Measurements from ENCODE around the gene LDHD. TPM values are rescaled to one million over a fixed set of nuclear protein-coding genes. Genes with fewer than 3 reads are reported as not detected.
"Not testable (repeated sequence)": the region's sequence is repeated elsewhere in the genome, so short reads cannot be mapped to it uniquely, and the experiment has no call there.

Gene LDHD
- polyA plus RNA-seq, 1 experiment = 0.71 TPM

DNA sequence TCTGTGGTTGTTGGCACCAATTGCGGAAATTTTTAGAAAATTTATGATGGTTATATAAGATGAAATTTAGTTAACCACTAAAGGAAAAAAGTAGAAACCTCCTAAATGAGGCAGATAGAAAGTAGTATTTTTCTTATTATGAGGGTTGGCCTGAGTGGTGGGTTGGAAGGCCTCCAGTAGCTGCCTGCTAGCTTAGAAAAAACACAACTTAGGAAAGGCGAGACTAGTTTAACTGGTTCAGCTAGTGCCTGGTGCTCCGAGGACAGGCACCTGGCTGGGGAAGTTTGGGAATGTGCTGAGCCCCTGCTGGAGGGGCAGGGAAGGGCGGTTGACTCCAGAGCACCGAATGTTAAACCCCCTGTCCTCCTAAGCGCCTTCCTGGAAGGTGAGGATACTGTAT is 19.9 kb downstream of the LDHD start:
- TF ChIP-seq CTCF (IDR thresholded peaks at IDR 0.05; ENCODE audit: insufficient read depth, low read depth, low read length) = peak; percentile 46
- Histone ChIP-seq H3K4me3 (ENCODE audit: low read depth, low read length) (no peak overlapping the region), H3K36me3 (ENCODE audit: control insufficient read depth, insufficient read depth, low read length) (peaks cover 2% of the 10 kb centered on the region), H3K27me3 (ENCODE audit: control insufficient read depth, insufficient read depth, low read length) (no peaks in the 10 kb centered on the region)
- ChIA-PET POLR2A (no interaction called here), CTCF (interaction anchor here (1.0 to 2.6 kb wide), 3 partner anchors 9 to 99 kb away, joined by 4 to 8 read pairs (median 5); partner anchors contain the start of gene ZNRF1)
- no peak for DNase-seq (ENCODE audit: low read depth)

DNA sequence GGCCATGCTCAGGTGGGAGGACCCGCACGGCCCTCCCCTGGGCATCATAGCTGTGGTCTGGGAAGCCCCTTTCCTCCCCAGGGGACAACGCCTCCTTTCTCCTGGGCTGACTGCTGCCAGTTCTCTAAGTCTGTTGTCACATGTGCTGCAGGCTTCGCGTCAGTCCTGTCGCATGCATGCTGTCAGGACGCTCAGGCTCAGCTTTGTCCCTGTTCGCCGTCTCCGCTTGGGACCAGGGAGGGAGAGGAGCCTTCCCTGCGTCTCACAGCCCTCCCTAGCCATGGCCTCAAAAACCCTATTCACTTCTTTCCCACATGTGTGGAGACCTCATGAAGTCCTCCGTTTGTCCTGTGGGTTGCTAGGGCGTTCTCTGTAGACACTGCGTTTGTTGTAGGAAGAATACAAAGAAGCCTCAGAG is 21.4 kb downstream of the LDHD start:
- POLR2A ChIA-PET = no interaction called here
- TF ChIP-seq CTCF (IDR thresholded peaks at IDR 0.05; ENCODE audit: insufficient read depth, low read depth, low read length) = no peak
- CTCF ChIA-PET = interaction anchor here (1.5 kb wide), 1 partner anchor 97 kb away, joined by 4 read pairs; the partner anchor contains the start of gene ZNRF1

GRCh38 chr16:75093598-75094540 is 22.7 kb downstream of the LDHD start:
- Histone ChIP-seq H3K27me3 (ENCODE audit: control insufficient read depth, insufficient read depth, low read length) (no peaks in the 10 kb centered on the region), H3K4me3 (ENCODE audit: low read depth, low read length) (no peak overlapping the region), H3K36me3 (ENCODE audit: control insufficient read depth, insufficient read depth, low read length) (peaks cover 2% of the 10 kb centered on the region)
- no peak for TF ChIP-seq CTCF (IDR thresholded peaks at IDR 0.05; ENCODE audit: insufficient read depth, low read depth, low read length)
- DNase-seq (ENCODE audit: low read depth) = no peak
- POLR2A ChIA-PET = no interaction called here
- CTCF ChIA-PET = interaction anchor here (1.5 kb wide), 1 partner anchor 95 kb away, joined by 4 read pairs; the partner anchor contains the start of gene ZNRF1

More for the DNA sequence above, 21.4 kb downstream of the LDHD start:
- Histone ChIP-seq H3K27me3 (ENCODE audit: control insufficient read depth, insufficient read depth, low read length) (no peaks in the 10 kb centered on the region), H3K4me3 (ENCODE audit: low read depth, low read length) (no peak overlapping the region), H3K36me3 (ENCODE audit: control insufficient read depth, insufficient read depth, low read length) (peaks cover 2% of the 10 kb centered on the region)
- no peak for DNase-seq (ENCODE audit: low read depth)

GRCh38 chr16:75092777-75093176 is 23.8 kb downstream of the LDHD start:
- CTCF ChIA-PET = no interaction called here

DNA sequence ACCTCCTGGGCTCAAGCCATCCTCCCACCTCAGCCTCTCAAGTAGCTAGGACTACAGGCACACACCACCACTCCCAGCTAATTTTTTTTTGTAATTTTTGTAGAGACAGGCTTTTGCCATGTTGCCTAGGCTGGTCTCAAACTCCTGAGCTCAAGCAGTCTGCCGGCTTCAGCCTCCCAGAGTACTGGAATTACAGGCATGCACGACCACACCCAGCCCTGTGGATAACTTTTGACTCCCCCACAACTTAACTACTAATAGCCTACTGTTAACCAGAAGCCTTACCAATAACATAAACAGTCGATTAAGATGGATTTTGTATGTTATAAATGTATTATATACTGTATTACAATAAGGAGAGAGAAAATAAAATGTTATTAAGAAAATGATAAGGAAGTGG is 25.0 kb downstream of the LDHD start:
- CTCF ChIA-PET = interaction anchor here (3.1 kb wide), 1 partner anchor 19 kb away, joined by 10 read pairs; no protein-coding TSS in a partner anchor
- DNase-seq (ENCODE audit: low read depth); POLR2A ChIA-PET; H3K27me3 ChIP-seq (ENCODE audit: control insufficient read depth, insufficient read depth, low read length); H3K36me3 ChIP-seq (ENCODE audit: control insufficient read depth, insufficient read depth, low read length); H3K4me3 ChIP-seq (ENCODE audit: low read depth, low read length): not testable (repeated sequence)

More at GRCh38 chr16:75092777-75093176, 23.8 kb downstream of the LDHD start:
- Histone ChIP-seq H3K4me3 (ENCODE audit: low read depth, low read length) (no peak overlapping the region), H3K36me3 (ENCODE audit: control insufficient read depth, insufficient read depth, low read length) (peaks cover 2% of the 10 kb centered on the region), H3K27me3 (ENCODE audit: control insufficient read depth, insufficient read depth, low read length) (no peaks in the 10 kb centered on the region)
- no peak for DNase-seq (ENCODE audit: low read depth)
- POLR2A ChIA-PET = no interaction called here
- TF ChIP-seq CTCF (IDR thresholded peaks at IDR 0.05; ENCODE audit: insufficient read depth, low read depth, low read length) = no peak

GRCh38 chr16:75090899-75091298 is 25.7 kb downstream of the LDHD start:
- DNase-seq (ENCODE audit: low read depth); POLR2A ChIA-PET: not testable (repeated sequence)
- CTCF ChIA-PET = interaction anchor here (1.1 to 3.1 kb wide), 2 partner anchors 11 to 20 kb away, joined by 3 to 10 read pairs; no protein-coding TSS in a partner anchor

More at GRCh38 chr16:75090899-75091298, 25.7 kb downstream of the LDHD start:
- H3K4me3 ChIP-seq (ENCODE audit: low read depth, low read length); H3K36me3 ChIP-seq (ENCODE audit: control insufficient read depth, insufficient read depth, low read length); H3K27me3 ChIP-seq (ENCODE audit: control insufficient read depth, insufficient read depth, low read length): not testable (repeated sequence)

Measured in BJ (cell line).